Mesenchymal stem cell (in vitro differentiated cells and primary cell): ENCODE data around the gene ZSWIM6.

Source experiments
- DNase-seq: peaks from one replicate; pipeline ENCODE4 v3.0.0-alpha.2; 2013
- H2AFZ ChIP-seq: one replicate; pipeline ENCODE4 v1.6.1; 2013; ENCODE audit warnings: low read depth, mild to moderate bottlenecking, control low read depth, inconsistent platforms, low read length, moderate library complexity
- H2AK5ac ChIP-seq: 2 replicates; pipeline ENCODE4 v1.6.1; 2013; ENCODE audit warnings: low read length, moderate library complexity, mild to moderate bottlenecking, inconsistent platforms; ENCODE audit not compliant: severe bottlenecking
- H2BK120ac ChIP-seq: one replicate; pipeline ENCODE4 v1.6.1; 2013; ENCODE audit warnings: low read depth, mild to moderate bottlenecking, inconsistent platforms, low read length, moderate library complexity
- H2BK12ac ChIP-seq, 2 experiments: one replicate each; pipeline ENCODE4 v1.6.1; 2013; ENCODE audit warnings: inconsistent platforms in 2 of 2, low read length in 2 of 2, mild to moderate bottlenecking in 2 of 2, moderate library complexity in 2 of 2, control low read depth in 1 of 2
- H2BK15ac ChIP-seq: one replicate; pipeline ENCODE4 v1.6.1; 2013; ENCODE audit warnings: mild to moderate bottlenecking, low read depth, inconsistent platforms; ENCODE audit not compliant: poor library complexity, severe bottlenecking
- H2BK5ac ChIP-seq: 2 replicates; pipeline ENCODE4 v1.6.1; 2013; ENCODE audit warnings: low read depth, mild to moderate bottlenecking, low read length, control low read depth, inconsistent platforms; ENCODE audit not compliant: poor library complexity, severe bottlenecking
- H3K14ac ChIP-seq, 2 experiments: one replicate each; pipeline ENCODE4 v1.6.1; 2013; ENCODE audit warnings: inconsistent platforms in 2 of 2, low read length in 2 of 2, control low read depth in 1 of 2, mild to moderate bottlenecking in 1 of 2, moderate library complexity in 1 of 2
- H3K18ac ChIP-seq, 2 experiments: one replicate each; pipeline ENCODE4 v1.6.1; 2013; ENCODE audit warnings: inconsistent platforms in 2 of 2, low read length in 2 of 2, control low read depth in 1 of 2, low read depth in 1 of 2, mild to moderate bottlenecking in 1 of 2
- H3K23ac ChIP-seq, 2 experiments: one replicate each; pipeline ENCODE4 v1.6.1; 2013; ENCODE audit warnings: inconsistent platforms in 2 of 2, low read length in 2 of 2, mild to moderate bottlenecking in 2 of 2, moderate library complexity in 2 of 2, control low read depth in 1 of 2
- H3K27ac ChIP-seq: 2 replicates; pipeline ENCODE4 v1.5.1; 2013; ENCODE audit warnings: mild to moderate bottlenecking, moderate library complexity, low read length, control low read depth, inconsistent platforms; ENCODE audit not compliant: poor library complexity, severe bottlenecking
- H3K27me3 ChIP-seq, 2 experiments: 2 replicates each; pipeline versions ENCODE4 v1.6.1 to v1.7.0; 2013; ENCODE audit warnings: low read length in 2 of 2, mild to moderate bottlenecking in 2 of 2, moderate library complexity in 2 of 2, control low read depth in 1 of 2, inconsistent platforms in 1 of 2; ENCODE audit not compliant: control insufficient read depth in 1 of 2, insufficient read depth in 1 of 2
- H3K36me3 ChIP-seq, 2 experiments: 2 replicates each; pipeline versions ENCODE4 v1.6.1 to v1.7.0; 2013; ENCODE audit warnings: low read length in 2 of 2, control low read depth in 1 of 2, inconsistent platforms in 1 of 2, low read depth in 1 of 2, mild to moderate bottlenecking in 1 of 2; ENCODE audit not compliant: insufficient read depth in 2 of 2, control insufficient read depth in 1 of 2
- H3K4ac ChIP-seq, 2 experiments: one replicate each; pipeline ENCODE4 v1.6.1; 2013; ENCODE audit warnings: inconsistent platforms in 2 of 2, low read length in 2 of 2, mild to moderate bottlenecking in 2 of 2, moderate library complexity in 2 of 2, control low read depth in 1 of 2, low read depth in 1 of 2
- H3K4me1 ChIP-seq: 2 replicates; pipeline ENCODE4 v1.6.1; 2013; ENCODE audit warnings: low read depth, low read length, control low read depth; ENCODE audit not compliant: control insufficient read depth, insufficient read depth
- H3K4me2 ChIP-seq: 2 replicates; pipeline ENCODE4 v1.6.1; 2013; ENCODE audit warnings: low read length, mild to moderate bottlenecking, inconsistent platforms; ENCODE audit not compliant: poor library complexity, severe bottlenecking
- H3K4me3 ChIP-seq, 2 experiments: 2 replicates each; pipeline versions ENCODE4 v1.5.1 to v1.7.0; 2013; ENCODE audit warnings: low read length in 2 of 2, mild to moderate bottlenecking in 2 of 2, control low read depth in 1 of 2, low read depth in 1 of 2; ENCODE audit not compliant: insufficient read depth in 1 of 2
- H3K79me1 ChIP-seq: replicated peaks from 2 replicates; pipeline ENCODE4 v1.6.1; 2013; ENCODE audit warnings: mild to moderate bottlenecking, control low read depth, low read length, inconsistent platforms; ENCODE audit not compliant: poor library complexity, severe bottlenecking
- H3K9ac ChIP-seq: 2 replicates; pipeline ENCODE4 v1.7.0; 2013; ENCODE audit warnings: mild to moderate bottlenecking, low read length, moderate library complexity
- H3K9me3 ChIP-seq: 2 replicates; pipeline ENCODE4 v1.7.0; 2013; ENCODE audit warnings: mild to moderate bottlenecking, low read length; ENCODE audit not compliant: control insufficient read depth
- H4K8ac ChIP-seq: one replicate; pipeline ENCODE4 v1.6.1; 2013; ENCODE audit warnings: inconsistent platforms, mild to moderate bottlenecking, low read length, moderate library complexity
- H4K91ac ChIP-seq: one replicate; pipeline ENCODE4 v1.6.1; 2013; ENCODE audit warnings: mild to moderate bottlenecking, low read length, inconsistent platforms
- WGBS: methylation state at CpG from one replicate; pipeline ENCODE4 v1.1.7; 2013; ENCODE audit warnings: mixed read lengths; 5-methylcytosine and 5-hydroxymethylcytosine counted together

The ZSWIM6 gene

GRCh38 chr5:61567337-61567736 is 235.3 kb downstream of the ZSWIM6 start:
- Histone ChIP-seq H3K27ac (no peak overlapping the region), H2BK5ac (no peak overlapping the region), H3K27me3 (peaks cover 0 to 6% of the 10 kb centered on the region in 2 experiments), H3K23ac (no peak overlapping the region), H2AK5ac (no peak overlapping the region), H3K4me2 (no peak overlapping the region), H4K91ac (no peak overlapping the region), H3K4me3 (no peak overlapping the region), H3K9ac (no peak overlapping the region), H3K4me1 (no peaks in the 10 kb centered on the region), H4K8ac (no peak overlapping the region), H2BK12ac (no peak overlapping the region), H3K4ac (no peak overlapping the region), H2BK15ac (no peak overlapping the region), H2AFZ (no peak overlapping the region), H3K18ac (no peak overlapping the region), H3K79me1 (no peaks in the 10 kb centered on the region), H3K36me3 (no peaks in the 10 kb centered on the region), H3K9me3 (no peaks in the 10 kb centered on the region), H3K14ac (no peak overlapping the region), H2BK120ac (no peak overlapping the region)
- 95% methylated on average over 4 of the region's 5 CpGs for WGBS
- DNase-seq, result no peak

GRCh38 chr5:61569353-61569752 is 237.3 kb downstream of the ZSWIM6 start:
- H3K18ac ChIP-seq, result no peak overlapping the region
- no peaks in the 10 kb centered on the region for H3K4me1 ChIP-seq
- H2AK5ac ChIP-seq, result no peak overlapping the region
- H2AFZ ChIP-seq, result no peak overlapping the region
- no peak overlapping the region for H4K8ac ChIP-seq
- no peak overlapping the region for H3K9ac ChIP-seq
- DNase-seq, result no peak
- H3K4ac ChIP-seq, result no peak overlapping the region
- no peak overlapping the region for H2BK120ac ChIP-seq
- H3K9me3 ChIP-seq, result no peaks in the 10 kb centered on the region
- H4K91ac ChIP-seq, result no peak overlapping the region
- H2BK12ac ChIP-seq, result no peak overlapping the region
- H2BK15ac ChIP-seq, result no peak overlapping the region
- H3K79me1 ChIP-seq, result no peaks in the 10 kb centered on the region
- H3K14ac ChIP-seq, result no peak overlapping the region
- H3K4me2 ChIP-seq, result no peak overlapping the region
- no peak overlapping the region for H3K27ac ChIP-seq
- H3K23ac ChIP-seq, result no peak overlapping the region
- no peak overlapping the region for H2BK5ac ChIP-seq
- no peak overlapping the region for H3K4me3 ChIP-seq
- WGBS, result 80% methylated on average over 8 of the region's 8 CpGs
- peaks cover 0 to 6% of the 10 kb centered on the region in 2 experiments for H3K27me3 ChIP-seq
- no peaks in the 10 kb centered on the region for H3K36me3 ChIP-seq

GRCh38 chr5:61570767-61571166 is 238.7 kb downstream of the ZSWIM6 start:
- H3K9me3 ChIP-seq, result no peaks in the 10 kb centered on the region
- H2BK12ac ChIP-seq, result no peak overlapping the region
- no peak overlapping the region for H3K27ac ChIP-seq
- no peaks in the 10 kb centered on the region for H3K79me1 ChIP-seq
- H2AK5ac ChIP-seq, result no peak overlapping the region
- no peak overlapping the region for H2AFZ ChIP-seq
- no peak overlapping the region for H2BK15ac ChIP-seq
- no peak overlapping the region for H3K4me3 ChIP-seq
- no peak overlapping the region for H2BK5ac ChIP-seq
- 95% methylated on average over 5 of the region's 5 CpGs for WGBS
- H3K27me3 ChIP-seq, result peaks cover 0 to 6% of the 10 kb centered on the region in 2 experiments
- peaks cover 5% of the 10 kb centered on the region for H3K4me1 ChIP-seq
- H3K9ac ChIP-seq, result no peak overlapping the region
- H3K4ac ChIP-seq, result no peak overlapping the region
- H3K18ac ChIP-seq, result no peak overlapping the region
- H3K36me3 ChIP-seq, result no peaks in the 10 kb centered on the region
- H4K91ac ChIP-seq, result no peak overlapping the region
- H2BK120ac ChIP-seq, result no peak overlapping the region
- no peak overlapping the region for H3K4me2 ChIP-seq
- DNase-seq, result no peak
- no peak overlapping the region for H3K23ac ChIP-seq
- no peak overlapping the region for H4K8ac ChIP-seq
- H3K14ac ChIP-seq, result no peak overlapping the region

GRCh38 chr5:61572959-61573358 is 240.9 kb downstream of the ZSWIM6 start:
- H3K79me1 ChIP-seq, result no peaks in the 10 kb centered on the region
- DNase-seq, result no peak
- no peak overlapping the region for H2BK5ac ChIP-seq
- no peak overlapping the region for H3K14ac ChIP-seq
- no peak overlapping the region for H3K23ac ChIP-seq
- H2BK120ac ChIP-seq, result no peak overlapping the region
- no peak overlapping the region for H3K4ac ChIP-seq
- no peak overlapping the region for H3K9ac ChIP-seq
- H2BK15ac ChIP-seq, result peak overlapping the region; percentile 44
- WGBS, result 94% methylated on average over 5 of the region's 5 CpGs
- peaks cover 0 to 9% of the 10 kb centered on the region in 2 experiments for H3K27me3 ChIP-seq
- H3K36me3 ChIP-seq, result no peaks in the 10 kb centered on the region
- H3K27ac ChIP-seq, result no peak overlapping the region
- H3K4me2 ChIP-seq, result no peak overlapping the region
- H3K9me3 ChIP-seq, result no peaks in the 10 kb centered on the region
- H3K18ac ChIP-seq, result peak overlapping the region in 1 of 2 experiments; percentile 37
- H4K8ac ChIP-seq, result no peak overlapping the region
- H2AK5ac ChIP-seq, result no peak overlapping the region
- no peak overlapping the region for H2AFZ ChIP-seq
- H3K4me1 ChIP-seq, result peaks cover 5% of the 10 kb centered on the region
- no peak overlapping the region for H3K4me3 ChIP-seq
- H4K91ac ChIP-seq, result no peak overlapping the region
- H2BK12ac ChIP-seq, result peak overlapping the region in 1 of 2 experiments; percentile 31
